ENCODE results near the gene LOC101059915.
A peak's percentile ranks its signal among the peaks of the same experiment; 100 is the strongest.
"Not testable (repeated sequence)": the region's sequence is repeated elsewhere in the genome, so short reads cannot be mapped to it uniquely, and the experiment has no call there.

The LOC101059915 gene

DNA sequence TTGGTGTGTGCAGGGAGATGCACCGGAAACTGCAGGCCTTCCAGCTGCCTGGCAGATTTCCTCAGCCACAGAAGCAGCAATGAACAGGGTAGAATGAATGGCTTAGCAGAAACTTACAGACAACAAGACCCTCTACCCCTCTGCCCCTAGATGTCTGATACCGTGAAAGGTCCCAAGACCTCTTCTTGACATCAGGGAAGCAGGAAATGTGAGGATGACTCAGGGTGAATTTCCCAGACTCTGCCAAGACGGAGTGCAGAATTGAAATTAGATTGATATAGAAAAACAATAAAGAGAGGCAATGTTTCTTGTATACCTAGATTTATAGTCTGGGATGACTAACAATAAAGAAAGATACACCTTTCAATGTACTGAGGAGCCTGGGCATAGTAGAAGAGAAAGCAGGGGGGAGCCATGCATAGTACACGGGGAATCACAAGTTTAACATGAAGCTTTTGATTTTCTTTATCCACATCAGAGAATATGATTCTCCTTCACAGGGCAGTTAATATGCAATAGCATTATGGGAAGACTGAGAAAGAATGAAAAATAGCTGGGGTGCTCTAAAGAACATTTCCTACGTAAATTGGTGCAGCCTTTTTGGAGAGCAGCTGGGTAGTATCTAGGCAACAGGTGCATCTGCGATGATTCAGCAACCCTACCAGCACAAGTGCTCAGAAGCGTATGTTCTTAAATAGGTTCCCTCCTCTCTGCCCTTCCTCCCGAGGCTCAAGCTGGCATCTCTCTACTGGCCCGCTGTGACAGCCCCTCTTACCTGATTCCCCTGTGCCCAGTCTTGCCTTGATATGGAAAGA is 30.7 kb upstream of the LOC101059915 start:
- intact Hi-C loops (cut with DNase I; ENCODE audit: low total_unique reads) = no loop called here

DNA sequence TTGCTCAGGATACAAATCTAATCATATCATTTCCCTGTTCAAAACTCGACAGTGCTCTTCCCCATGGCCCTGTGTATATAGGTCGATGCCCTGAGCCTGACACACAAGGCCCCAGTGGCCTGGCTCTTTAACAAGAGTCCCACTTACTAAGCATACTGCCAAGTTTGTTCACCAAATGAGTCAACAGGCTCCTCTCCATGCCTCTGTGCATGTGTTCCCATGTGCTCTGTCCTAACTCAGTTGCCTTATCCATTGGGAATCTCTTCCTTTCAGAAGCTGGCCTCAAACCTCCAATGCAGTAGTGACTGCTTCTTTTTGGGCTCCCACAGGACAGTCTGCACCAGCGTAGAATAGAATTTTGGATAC is 30.1 kb upstream of the LOC101059915 start:
- TF ChIP-seq POLR2A (IDR thresholded peaks at IDR 0.05) = no peak
- TF ChIP-seq, protein P1, sequence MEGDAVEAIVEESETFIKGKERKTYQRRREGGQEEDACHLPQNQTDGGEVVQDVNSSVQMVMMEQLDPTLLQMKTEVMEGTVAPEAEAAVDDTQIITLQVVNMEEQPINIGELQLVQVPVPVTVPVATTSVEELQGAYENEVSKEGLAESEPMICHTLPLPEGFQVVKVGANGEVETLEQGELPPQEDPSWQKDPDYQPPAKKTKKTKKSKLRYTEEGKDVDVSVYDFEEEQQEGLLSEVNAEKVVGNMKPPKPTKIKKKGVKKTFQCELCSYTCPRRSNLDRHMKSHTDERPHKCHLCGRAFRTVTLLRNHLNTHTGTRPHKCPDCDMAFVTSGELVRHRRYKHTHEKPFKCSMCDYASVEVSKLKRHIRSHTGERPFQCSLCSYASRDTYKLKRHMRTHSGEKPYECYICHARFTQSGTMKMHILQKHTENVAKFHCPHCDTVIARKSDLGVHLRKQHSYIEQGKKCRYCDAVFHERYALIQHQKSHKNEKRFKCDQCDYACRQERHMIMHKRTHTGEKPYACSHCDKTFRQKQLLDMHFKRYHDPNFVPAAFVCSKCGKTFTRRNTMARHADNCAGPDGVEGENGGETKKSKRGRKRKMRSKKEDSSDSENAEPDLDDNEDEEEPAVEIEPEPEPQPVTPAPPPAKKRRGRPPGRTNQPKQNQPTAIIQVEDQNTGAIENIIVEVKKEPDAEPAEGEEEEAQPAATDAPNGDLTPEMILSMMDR (IDR thresholded peaks at IDR 0.05 in 4 of 5, conservative IDR thresholded peaks at IDR 0.05 in 1 of 5) = no peak
- Histone ChIP-seq H3K36me3 (no peaks in the 10 kb centered on the region), H3K4me3 (no peak overlapping the region), H3K4me1 (peaks cover 5 to 14% of the 10 kb centered on the region in 2 donors), H3K27me3 (no peaks in the 10 kb centered on the region), H3K27ac (peak overlapping the region; percentile 56 to 84 (median 73)), H3K9me3 (no peaks in the 10 kb centered on the region)
- DNase-seq (peak in 1 of 2 donors; percentile 40), ATAC-seq (peak; percentile 45 to 51)
- intact Hi-C loops (cut with DNase I; ENCODE audit: low total_unique reads) (no loop called here), in situ Hi-C loops (cut with MboI; ENCODE audit: low sequenced_read_pairs in 4 of 4) (no loop called here)

More for the DNA sequence above, 30.7 kb upstream of the LOC101059915 start:
- Histone ChIP-seq H3K4me3 (no peak overlapping the region), H3K27ac (peak overlapping the region; percentile 56 to 84 (median 73)), H3K36me3 (no peaks in the 10 kb centered on the region), H3K4me1 (peaks cover 5 to 14% of the 10 kb centered on the region in 2 donors), H3K9me3 (no peaks in the 10 kb centered on the region), H3K27me3 (no peaks in the 10 kb centered on the region)
- in situ Hi-C loops (cut with MboI; ENCODE audit: low sequenced_read_pairs in 4 of 4) = no loop called here
- DNase-seq (peak in 1 of 2 donors; percentile 58), ATAC-seq (peak; percentile 75 to 79)
- TF ChIP-seq POLR2A (IDR thresholded peaks at IDR 0.05) = no peak
- TF ChIP-seq, protein P1 (IDR thresholded peaks at IDR 0.05 in 4 of 5, conservative IDR thresholded peaks at IDR 0.05 in 1 of 5) = no peak

DNA sequence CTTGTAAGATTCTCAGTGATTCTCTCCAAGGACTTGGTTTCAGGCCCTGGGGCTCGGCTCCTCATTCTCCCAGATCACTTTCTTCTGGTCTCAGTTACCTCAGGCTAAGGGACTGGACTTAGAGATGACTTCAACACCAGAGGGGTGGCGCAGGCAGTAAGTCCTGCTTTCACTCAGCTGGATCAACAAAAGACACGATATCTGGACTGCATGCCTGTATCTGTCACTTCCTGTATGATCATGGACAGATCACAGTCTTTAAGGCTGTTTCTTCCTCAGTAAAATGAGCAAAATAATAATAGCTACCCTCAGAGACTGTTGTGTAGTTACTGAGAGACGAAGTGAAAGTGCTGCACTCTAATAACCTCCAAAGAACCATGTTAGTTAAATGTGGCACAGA is 29.5 kb upstream of the LOC101059915 start:
- H3K4me3 ChIP-seq = no peak overlapping the region
- H3K36me3 ChIP-seq = no peaks in the 10 kb centered on the region
- peak overlapping the region; percentile 56 to 84 (median 73) for H3K27ac ChIP-seq
- TF ChIP-seq POLR2A (IDR thresholded peaks at IDR 0.05) = no peak
- peaks cover 5 to 14% of the 10 kb centered on the region in 2 donors for H3K4me1 ChIP-seq
- H3K9me3 ChIP-seq = no peaks in the 10 kb centered on the region
- no peak for DNase-seq
- H3K27me3 ChIP-seq = no peaks in the 10 kb centered on the region
- intact Hi-C loops (cut with DNase I; ENCODE audit: low total_unique reads) = no loop called here
- in situ Hi-C loops (cut with MboI; ENCODE audit: low sequenced_read_pairs in 4 of 4) = no loop called here
- ATAC-seq = no peak

DNA sequence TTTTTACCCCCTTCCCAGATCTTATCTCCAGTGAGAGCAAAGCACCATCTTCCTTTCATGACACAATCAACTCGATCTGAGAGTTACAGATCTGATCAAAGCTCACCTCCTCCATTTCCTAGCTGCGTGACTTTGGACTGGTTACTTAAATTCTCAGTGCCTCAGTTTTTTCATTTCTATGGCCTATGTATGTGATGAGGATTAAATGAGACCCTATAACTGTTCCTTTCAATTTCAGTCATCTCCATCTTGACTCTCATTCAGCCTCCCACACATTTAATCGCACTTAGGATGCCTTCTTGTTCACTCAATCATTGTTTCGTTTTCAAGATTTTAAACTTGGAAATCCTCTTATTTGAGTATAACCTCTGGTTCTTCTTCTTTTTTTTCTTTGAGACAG is 28.9 kb upstream of the LOC101059915 start:
- Histone ChIP-seq H3K36me3 (no peaks in the 10 kb centered on the region), H3K27me3 (no peaks in the 10 kb centered on the region), H3K9me3 (no peaks in the 10 kb centered on the region), H3K4me3 (no peak overlapping the region), H3K4me1 (peaks cover 5 to 14% of the 10 kb centered on the region in 2 donors), H3K27ac (peak overlapping the region in 1 of 4 donors; percentile 84)
- intact Hi-C loops (cut with DNase I; ENCODE audit: low total_unique reads) (no loop called here), in situ Hi-C loops (cut with MboI; ENCODE audit: low sequenced_read_pairs in 4 of 4) (no loop called here)
- DNase-seq = no peak
- ATAC-seq = no peak
- TF ChIP-seq, protein P1 (IDR thresholded peaks at IDR 0.05 in 4 of 5, conservative IDR thresholded peaks at IDR 0.05 in 1 of 5) = no peak
- TF ChIP-seq POLR2A (IDR thresholded peaks at IDR 0.05) = no peak

DNA sequence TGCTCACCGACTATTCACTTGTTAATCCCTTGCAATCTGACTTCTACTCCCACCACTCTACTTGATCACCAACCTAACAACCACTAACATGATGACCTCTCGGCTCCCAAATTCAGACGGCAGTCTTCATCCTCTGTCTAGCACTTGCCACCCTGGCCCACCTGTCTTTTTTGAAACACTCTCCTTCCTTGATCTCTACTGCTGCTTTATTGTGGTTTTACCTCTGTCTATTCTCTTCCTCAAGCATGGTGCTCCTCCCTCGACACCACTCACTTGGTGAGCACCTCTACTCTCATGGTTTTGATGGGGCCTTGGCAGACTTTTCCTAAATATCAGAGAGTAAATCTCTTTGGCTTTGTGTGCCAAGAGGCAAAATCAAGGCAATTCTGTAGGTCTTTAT is 27.3 kb upstream of the LOC101059915 start:
- Histone ChIP-seq H3K36me3 (no peaks in the 10 kb centered on the region), H3K4me1 (peaks cover 5 to 14% of the 10 kb centered on the region in 2 donors), H3K27ac (no peak overlapping the region), H3K27me3 (no peaks in the 10 kb centered on the region), H3K4me3 (no peak overlapping the region), H3K9me3 (no peaks in the 10 kb centered on the region)
- intact Hi-C loops (cut with DNase I; ENCODE audit: low total_unique reads) = no loop called here
- no peak for DNase-seq
- TF ChIP-seq, protein P1 (IDR thresholded peaks at IDR 0.05 in 4 of 5, conservative IDR thresholded peaks at IDR 0.05 in 1 of 5) = no peak
- TF ChIP-seq POLR2A (IDR thresholded peaks at IDR 0.05) = no peak
- no peak for ATAC-seq
- in situ Hi-C loops (cut with MboI; ENCODE audit: low sequenced_read_pairs in 4 of 4) = no loop called here

DNA sequence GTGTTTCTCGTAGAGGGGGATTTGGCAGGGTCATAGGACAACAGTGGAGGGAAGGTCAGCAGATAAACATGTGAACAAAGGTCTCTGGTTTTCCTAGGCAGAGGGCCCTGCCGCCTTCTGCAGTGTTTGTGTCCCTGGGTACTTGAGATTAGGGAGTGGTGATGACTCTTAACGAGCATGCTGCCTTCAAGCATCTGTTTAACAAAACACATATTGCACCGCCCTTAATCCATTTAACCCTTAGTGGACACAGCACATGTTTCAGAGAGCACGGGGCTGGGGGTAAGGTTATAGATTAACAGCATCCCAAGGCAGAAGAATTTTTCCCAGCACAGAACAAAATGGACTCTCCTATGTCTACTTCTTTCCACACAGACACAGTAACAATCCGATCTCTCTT is 22.9 kb upstream of the LOC101059915 start:
- intact Hi-C loops (cut with DNase I; ENCODE audit: low total_unique reads); H3K36me3 ChIP-seq; in situ Hi-C loops (cut with MboI; ENCODE audit: low sequenced_read_pairs in 4 of 4); H3K4me1 ChIP-seq; H3K27ac ChIP-seq; H3K9me3 ChIP-seq; H3K4me3 ChIP-seq; ATAC-seq; H3K27me3 ChIP-seq; DNase-seq: not testable (repeated sequence)
